ENCODE measurements around the gene PAQR8.

DNA sequence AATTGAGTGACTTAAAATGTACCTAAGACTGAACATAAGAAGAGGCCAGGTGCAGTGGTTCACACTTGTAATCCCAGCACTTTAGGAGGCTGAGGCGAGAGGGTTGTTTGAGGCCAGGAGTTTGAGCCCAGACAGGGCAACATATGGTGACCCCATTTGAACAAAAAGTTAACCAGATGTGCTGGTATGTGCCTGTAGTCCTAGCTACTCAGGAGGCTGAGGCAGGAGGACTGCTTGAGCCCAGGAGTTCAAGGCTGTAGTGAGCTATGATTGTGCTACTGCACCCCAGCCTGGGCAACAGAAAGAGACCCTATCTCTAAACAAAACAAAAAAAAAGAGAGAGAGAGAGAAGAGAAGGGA lies 10.1 kb upstream of the PAQR8 start:
- TF ChIP-seq CTCF (IDR thresholded peaks at IDR 0.05): no peak
- no peak for TF ChIP-seq EP300 (IDR thresholded peaks at IDR 0.05)
- no peak for TF ChIP-seq POLR2A (IDR thresholded peaks at IDR 0.05)
- no peak for TF ChIP-seq POLR2AphosphoS5 (IDR thresholded peaks at IDR 0.05)
